GM21515 (cell line): ENCODE measurements around the gene NEK2.

Experiments
- ATAC-seq: cut with Tn5 transposase; IDR thresholded peaks from one replicate; pipeline ENCODE4 v1.9.1; 2021; ENCODE audit not compliant: unreplicated experiment

The NEK2 gene

GRCh38 chr1:211613108-211613947, 62.1 kb downstream of the NEK2 start:
- ATAC-seq, result no peak

DNA sequence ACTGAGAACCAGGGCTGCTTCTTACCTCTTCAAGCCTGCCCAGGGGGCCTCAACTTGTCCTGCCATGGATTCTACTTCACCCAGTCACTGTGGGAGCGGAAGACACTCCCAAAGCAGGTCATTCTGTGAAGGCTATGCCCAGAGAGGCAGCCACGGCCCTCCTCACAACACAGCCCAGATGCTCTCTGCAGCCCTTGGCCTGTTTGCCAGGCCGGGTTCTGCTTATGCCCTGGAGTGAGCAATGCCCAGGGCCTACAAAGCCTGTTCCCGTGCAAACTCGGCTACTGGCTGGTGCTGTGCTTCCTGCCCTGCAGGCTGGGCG, 62.7 kb downstream of the NEK2 start:
- ATAC-seq, result no peak
